GM18520 (cell line): Measurements from ENCODE around the gene RGSL1.

Source experiments
- ATAC-seq: cut with Tn5 transposase; IDR thresholded peaks from one replicate; pipeline ENCODE4 v1.9.1; 2021; ENCODE audit not compliant: unreplicated experiment

Gene RGSL1

DNA sequence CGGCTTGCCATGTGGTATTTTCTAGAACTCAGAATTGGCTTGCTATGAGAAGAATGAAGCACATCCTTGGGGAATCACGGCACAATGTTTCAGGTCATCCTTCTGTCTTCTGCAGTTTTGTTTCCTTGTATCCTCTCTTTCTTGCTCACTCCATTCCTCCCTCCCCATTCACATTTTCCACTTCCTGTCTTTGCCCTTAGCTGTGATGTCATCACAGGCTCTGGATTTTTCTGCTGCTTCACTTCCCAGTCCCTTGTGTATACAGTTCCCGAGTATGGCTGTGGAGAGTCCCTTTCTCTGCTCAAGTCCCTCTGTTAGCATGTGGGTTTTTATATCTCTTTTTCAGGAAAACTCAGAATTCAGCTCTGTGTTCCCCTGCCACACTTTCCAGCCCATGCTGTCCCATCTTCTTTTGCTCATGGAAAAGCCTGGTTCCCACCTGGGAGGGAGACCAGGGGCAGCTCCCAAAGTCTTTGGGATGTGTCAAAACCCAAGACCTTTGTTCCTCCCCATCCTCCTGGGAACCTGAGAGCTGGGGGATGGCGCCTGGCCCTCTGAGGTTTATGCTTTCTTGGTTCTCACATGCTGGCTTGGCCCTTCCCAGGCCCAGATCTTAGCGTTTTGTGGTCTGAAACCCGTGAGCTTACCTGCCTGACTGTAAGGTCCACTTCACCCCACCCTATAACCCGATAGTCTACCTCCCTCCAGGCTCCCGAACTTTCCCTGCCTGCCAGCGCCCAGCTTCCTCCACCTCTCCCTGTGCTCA, 159.1 kb downstream of the RGSL1 start:
- no peak for ATAC-seq
